Measurements from ENCODE around the gene PPTC7.
"Not testable (repeated sequence)": the region's sequence is repeated elsewhere in the genome, so short reads cannot be mapped to it uniquely, and the experiment has no call there.

The PPTC7 gene

DNA sequence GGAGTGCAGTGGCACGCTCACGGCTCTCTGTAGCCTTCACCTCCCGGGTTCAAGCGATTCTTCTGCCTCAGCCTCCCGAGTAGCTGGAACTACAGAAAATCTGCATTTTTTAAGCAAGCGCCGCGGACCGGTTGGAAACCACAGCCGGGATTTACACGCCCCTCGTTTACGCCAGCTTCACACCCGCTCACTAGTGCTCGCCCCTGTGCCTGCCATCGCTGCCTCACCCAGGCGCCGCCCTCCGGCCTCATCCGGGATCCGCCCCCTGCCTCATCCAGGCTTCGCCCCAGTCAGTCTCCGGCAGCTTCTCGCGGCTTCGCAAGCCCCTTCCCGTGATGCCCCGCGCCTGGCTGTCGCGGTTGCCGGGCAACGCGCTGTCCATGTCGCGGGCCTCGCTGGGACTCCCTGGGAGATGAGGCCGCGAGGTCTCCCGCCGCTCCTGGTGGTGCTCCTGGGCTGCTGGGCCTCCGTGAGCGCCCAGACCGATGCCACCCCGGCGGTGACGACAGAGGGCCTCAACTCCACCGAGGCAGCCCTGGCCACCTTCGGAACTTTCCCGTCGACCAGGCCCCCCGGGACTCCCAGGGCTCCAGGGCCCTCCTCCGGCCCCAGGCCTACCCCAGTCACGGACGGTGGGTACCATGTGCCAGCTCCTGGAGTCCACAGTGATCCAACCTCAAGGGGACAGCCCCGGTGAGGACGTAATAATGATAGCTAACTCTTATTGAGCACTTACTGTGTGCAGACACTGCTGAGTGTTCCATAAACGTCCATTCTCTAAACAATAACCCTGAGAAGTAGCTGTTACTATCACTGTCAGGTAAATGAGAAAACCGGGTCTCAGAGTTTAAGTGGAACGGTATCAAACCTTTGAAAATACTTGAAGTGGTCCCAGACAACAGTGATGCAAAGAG, 30.9 kb upstream of the PPTC7 start, which contains the start of gene TCTN1:
TCTN1 (plus strand) TSS at position 359 of the 914 bp plus-strand sequence; CDS start at position 413, 54 bp downstream.
- peaks cover 0 to 4% (median 0%) of the 10 kb centered on the region in 4 experiments for H3K36me3 ChIP-seq (ENCODE audit: control insufficient read depth in 4 of 4, insufficient read depth in 4 of 4, low read length in 3 of 4)
- DNase-seq = peak; percentile 92 to 96 (median 95)
- POLR2A ChIA-PET = interaction anchor here (0.6 to 0.8 kb wide), 3 partner anchors 11 to 615 kb away, joined by 3 to 5 read pairs (median 4); partner anchors contain the start of gene ANKRD13A
- H3K27me3 ChIP-seq (replicated peaks in 2 of 5; ENCODE audit: control insufficient read depth in 4 of 5, insufficient read depth in 5 of 5, low read length in 4 of 5) = no peaks in the 10 kb centered on the region
- peak within 1 kb of the TSS; percentile 35 to 86 (median 72) for H3K4me3 ChIP-seq (ENCODE audit: control insufficient read depth in 1 of 7, extremely low read depth in 1 of 7, insufficient read depth in 4 of 7, low read depth in 2 of 7, low read length in 6 of 7)
- H3K27ac ChIP-seq (ENCODE audit: insufficient read depth in 1 of 2, low read depth in 1 of 2, low read length in 2 of 2, poor library complexity in 1 of 2, severe bottlenecking in 2 of 2) = peak within 1 kb of the TSS; percentile 69 to 86
- WGBS (ENCODE audit: insufficient coverage) = 3% methylated on average over 53 of the region's 60 CpGs
- peaks cover 0 to 13% (median 8%) of the 10 kb centered on the region in 4 experiments for H3K4me1 ChIP-seq (ENCODE audit: control extremely low read depth in 1 of 4, control insufficient read depth in 4 of 4, insufficient read depth in 4 of 4, low read length in 3 of 4)
- CTCF ChIA-PET = interaction anchor here (0.8 to 5.7 kb wide), 5 partner anchors 9 to 91 kb away, joined by 3 to 36 read pairs (median 4); no protein-coding TSS in a partner anchor
- H3K9me3 ChIP-seq (ENCODE audit: control extremely low read depth in 1 of 5, control insufficient read depth in 4 of 5, insufficient read depth in 2 of 5, low read depth in 1 of 5, low read length in 4 of 5) = no peaks in the 10 kb centered on the region

DNA sequence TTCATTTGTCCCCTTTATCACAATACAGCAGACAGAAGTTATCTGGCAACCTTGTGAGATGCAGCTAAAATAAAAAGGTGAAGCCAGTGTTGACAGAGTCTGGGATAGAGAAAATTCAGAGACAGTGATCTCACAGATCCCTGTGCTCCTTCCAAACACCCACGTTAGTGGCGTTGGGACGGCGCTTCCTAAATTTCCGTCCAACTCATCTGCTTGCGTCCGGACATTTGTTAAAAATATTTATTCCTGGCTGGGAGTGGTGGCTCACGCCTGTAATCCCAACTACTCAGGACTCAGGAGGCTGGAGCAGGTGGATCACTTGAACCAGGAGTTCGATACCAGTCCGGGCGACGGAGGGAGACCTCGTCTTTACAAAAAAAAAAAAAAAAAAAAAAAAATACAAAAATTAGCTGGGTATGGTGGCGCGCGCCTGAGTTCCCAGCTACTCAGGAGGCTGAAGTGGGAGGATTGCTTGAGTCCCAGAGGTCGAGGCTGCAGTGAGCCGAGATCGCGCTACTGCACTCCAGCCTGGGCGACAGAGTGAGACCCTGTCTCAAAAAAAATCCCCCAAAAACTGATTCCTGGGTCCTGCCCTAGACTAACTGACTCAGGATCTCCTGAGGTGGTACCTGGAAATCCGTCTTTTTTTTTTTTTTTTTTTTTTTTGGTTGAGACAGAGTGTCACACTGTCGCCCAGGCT, 30.1 kb upstream of the PPTC7 start:
- POLR2A ChIA-PET = interaction anchor here (0.6 to 0.8 kb wide), 2 partner anchors 36 to 614 kb away, joined by 3 to 4 read pairs; partner anchors contain the start of gene ANKRD13A
- Histone ChIP-seq H3K4me1 (ENCODE audit: control extremely low read depth in 1 of 4, control insufficient read depth in 4 of 4, insufficient read depth in 4 of 4, low read length in 3 of 4) (peaks cover 0 to 13% (median 8%) of the 10 kb centered on the region in 4 experiments), H3K27ac (ENCODE audit: insufficient read depth in 1 of 2, low read depth in 1 of 2, low read length in 2 of 2, poor library complexity in 1 of 2, severe bottlenecking in 2 of 2) (peak overlapping the region in 1 of 2 experiments; percentile 86), H3K36me3 (ENCODE audit: control insufficient read depth in 4 of 4, insufficient read depth in 4 of 4, low read length in 3 of 4) (peaks cover 0 to 4% (median 0%) of the 10 kb centered on the region in 4 experiments), H3K4me3 (ENCODE audit: control insufficient read depth in 1 of 7, extremely low read depth in 1 of 7, insufficient read depth in 4 of 7, low read depth in 2 of 7, low read length in 6 of 7) (peak overlapping the region; percentile 35 to 86 (median 72)), H3K9me3 (ENCODE audit: control extremely low read depth in 1 of 5, control insufficient read depth in 4 of 5, insufficient read depth in 2 of 5, low read depth in 1 of 5, low read length in 4 of 5) (no peaks in the 10 kb centered on the region), H3K27me3 (replicated peaks in 2 of 5; ENCODE audit: control insufficient read depth in 4 of 5, insufficient read depth in 5 of 5, low read length in 4 of 5) (no peaks in the 10 kb centered on the region)
- CTCF ChIA-PET = interaction anchor here (0.8 to 5.7 kb wide), 3 partner anchors 8 to 48 kb away, joined by 3 to 36 read pairs (median 4); no protein-coding TSS in a partner anchor
- 97% methylated on average over 12 of the region's 23 CpGs for WGBS (ENCODE audit: insufficient coverage)
- no peak for DNase-seq

DNA sequence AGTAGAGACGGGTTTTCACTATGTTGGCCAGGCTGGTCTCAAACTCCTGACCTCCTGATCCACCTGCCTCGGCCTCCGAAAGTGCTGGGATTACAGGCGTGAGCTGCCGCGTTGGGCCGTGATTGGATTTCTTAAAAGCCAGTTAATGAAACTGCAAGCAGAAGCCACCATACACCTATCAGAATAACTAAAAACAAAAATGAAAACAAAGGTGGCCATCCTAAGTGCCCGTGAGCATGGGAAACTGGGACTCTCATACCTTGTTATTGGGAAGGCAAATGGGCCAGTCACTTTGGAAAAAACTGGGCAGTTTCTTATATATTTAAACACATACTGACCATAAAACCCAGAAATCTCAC, 23.1 kb upstream of the PPTC7 start:
- 88% methylated on average over 8 of the region's 8 CpGs for WGBS (ENCODE audit: insufficient coverage)
- peak overlapping the region; percentile 89 to 92 for H3K27ac ChIP-seq (ENCODE audit: insufficient read depth in 1 of 2, low read depth in 1 of 2, low read length in 2 of 2, poor library complexity in 1 of 2, severe bottlenecking in 2 of 2)
- no peaks in the 10 kb centered on the region for H3K9me3 ChIP-seq (ENCODE audit: control extremely low read depth in 1 of 5, control insufficient read depth in 4 of 5, insufficient read depth in 2 of 5, low read depth in 1 of 5, low read length in 4 of 5)
- peaks cover 2 to 12% (median 8%) of the 10 kb centered on the region in 4 experiments for H3K4me1 ChIP-seq (ENCODE audit: control extremely low read depth in 1 of 4, control insufficient read depth in 4 of 4, insufficient read depth in 4 of 4, low read length in 3 of 4)
- POLR2A ChIA-PET = interaction anchor here (0.6 to 1.0 kb wide), 2 partner anchors 104 to 222 kb away, joined by 3 read pairs; partner anchors contain the start of gene RAD9B
- H3K36me3 ChIP-seq (ENCODE audit: control insufficient read depth in 4 of 4, insufficient read depth in 4 of 4, low read length in 3 of 4) = no peaks in the 10 kb centered on the region
- CTCF ChIA-PET = interaction anchor here (0.8 to 9.1 kb wide), 4 partner anchors 44 to 156 kb away, joined by 4 to 280 read pairs (median 122); partner anchors contain the start of gene ARPC3
- peak overlapping the region in 6 of 7 experiments; percentile 13 to 85 (median 62) for H3K4me3 ChIP-seq (ENCODE audit: control insufficient read depth in 1 of 7, extremely low read depth in 1 of 7, insufficient read depth in 4 of 7, low read depth in 2 of 7, low read length in 6 of 7)
- no peaks in the 10 kb centered on the region for H3K27me3 ChIP-seq (replicated peaks in 2 of 5; ENCODE audit: control insufficient read depth in 4 of 5, insufficient read depth in 5 of 5, low read length in 4 of 5)
- no peak for DNase-seq

DNA sequence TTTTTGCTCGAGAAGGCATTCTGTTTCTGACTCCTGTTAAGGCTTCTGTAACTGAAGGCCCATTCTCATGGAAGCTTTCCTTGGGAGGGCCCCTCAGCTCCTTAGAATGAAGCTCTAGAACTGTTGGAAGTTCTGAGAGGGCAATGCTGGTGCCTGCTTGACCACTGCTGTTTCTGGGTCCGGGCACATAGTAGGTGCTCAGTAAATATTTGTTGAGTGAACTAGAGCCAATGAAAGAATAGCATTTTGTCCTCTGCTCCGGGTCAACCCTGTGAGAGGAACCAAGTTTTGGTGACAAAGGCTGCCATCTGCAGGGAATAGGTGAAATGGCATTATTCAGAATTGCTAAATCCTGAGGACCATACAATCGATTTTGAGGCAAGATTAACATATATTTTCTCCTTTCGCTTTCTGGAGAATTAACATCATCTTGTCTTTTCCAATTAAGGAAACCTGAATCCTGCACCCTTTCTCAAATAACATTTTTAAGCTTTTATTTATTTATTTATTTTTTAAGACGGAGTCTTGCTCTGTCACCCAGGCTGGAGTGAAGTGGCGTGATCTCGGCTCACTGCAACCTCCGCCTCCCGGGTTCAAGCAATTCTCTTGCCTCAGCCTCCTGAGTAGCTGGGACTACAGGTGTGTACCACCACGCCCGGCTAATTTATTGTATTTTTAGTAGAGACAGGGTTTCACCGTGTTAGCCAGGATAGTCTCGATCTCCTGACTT, 19.1 kb upstream of the PPTC7 start:
- H3K27ac ChIP-seq (ENCODE audit: insufficient read depth in 1 of 2, low read depth in 1 of 2, low read length in 2 of 2, poor library complexity in 1 of 2, severe bottlenecking in 2 of 2); H3K9me3 ChIP-seq (ENCODE audit: control extremely low read depth in 1 of 5, control insufficient read depth in 4 of 5, insufficient read depth in 2 of 5, low read depth in 1 of 5, low read length in 4 of 5); H3K27me3 ChIP-seq (replicated peaks in 2 of 5; ENCODE audit: control insufficient read depth in 4 of 5, insufficient read depth in 5 of 5, low read length in 4 of 5); H3K36me3 ChIP-seq (ENCODE audit: control insufficient read depth in 4 of 4, insufficient read depth in 4 of 4, low read length in 3 of 4); H3K4me3 ChIP-seq (ENCODE audit: control insufficient read depth in 1 of 7, extremely low read depth in 1 of 7, insufficient read depth in 4 of 7, low read depth in 2 of 7, low read length in 6 of 7): not testable (repeated sequence)
- DNase-seq = peak; percentile 63 to 74 (median 73)
- POLR2A ChIA-PET = interaction anchor here (0.6 to 0.9 kb wide), 3 partner anchors 47 to 153 kb away, joined by 3 to 4 read pairs (median 3); no protein-coding TSS in a partner anchor
- CTCF ChIA-PET = interaction anchor here (0.9 to 9.6 kb wide), 26 partner anchors 10 to 291 kb away, joined by 3 to 280 read pairs (median 10); partner anchors contain the start of genes ARPC3, FAM216A, GPN3 and TCTN1
- WGBS (ENCODE audit: insufficient coverage) = 65% methylated on average over 13 of the region's 14 CpGs
- H3K4me1 ChIP-seq (ENCODE audit: control extremely low read depth in 1 of 4, control insufficient read depth in 4 of 4, insufficient read depth in 4 of 4, low read length in 3 of 4) = peaks cover 5 to 20% (median 15%) of the 10 kb centered on the region in 4 experiments

DNA sequence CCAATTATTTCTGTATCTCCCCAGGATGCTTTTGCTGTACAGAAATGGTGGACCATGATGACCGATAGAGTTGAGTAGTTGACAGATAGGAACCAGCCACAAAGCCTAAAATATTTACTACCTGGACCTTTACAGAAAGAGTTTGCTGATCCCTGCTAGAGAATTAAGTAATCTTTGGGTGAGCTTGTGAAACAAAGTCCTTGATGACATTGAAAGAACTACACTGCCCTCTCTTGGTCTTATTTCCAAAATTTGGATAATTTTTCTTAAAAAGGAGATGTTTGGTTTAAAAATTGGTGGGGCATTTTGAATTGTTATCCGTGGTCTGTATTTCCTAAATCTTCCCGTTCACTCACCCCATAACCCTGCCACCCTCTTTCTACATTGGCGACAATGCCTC, 17.1 kb upstream of the PPTC7 start:
- Histone ChIP-seq H3K27ac (ENCODE audit: insufficient read depth in 1 of 2, low read depth in 1 of 2, low read length in 2 of 2, poor library complexity in 1 of 2, severe bottlenecking in 2 of 2) (no peak overlapping the region), H3K9me3 (ENCODE audit: control extremely low read depth in 1 of 5, control insufficient read depth in 4 of 5, insufficient read depth in 2 of 5, low read depth in 1 of 5, low read length in 4 of 5) (no peaks in the 10 kb centered on the region), H3K36me3 (ENCODE audit: control insufficient read depth in 4 of 4, insufficient read depth in 4 of 4, low read length in 3 of 4) (no peaks in the 10 kb centered on the region), H3K27me3 (replicated peaks in 2 of 5; ENCODE audit: control insufficient read depth in 4 of 5, insufficient read depth in 5 of 5, low read length in 4 of 5) (no peaks in the 10 kb centered on the region), H3K4me1 (ENCODE audit: control extremely low read depth in 1 of 4, control insufficient read depth in 4 of 4, insufficient read depth in 4 of 4, low read length in 3 of 4) (peaks cover 2 to 13% (median 11%) of the 10 kb centered on the region in 4 experiments), H3K4me3 (ENCODE audit: control insufficient read depth in 1 of 7, extremely low read depth in 1 of 7, insufficient read depth in 4 of 7, low read depth in 2 of 7, low read length in 6 of 7) (no peak overlapping the region)
- peak; percentile 70 to 81 (median 74) for DNase-seq
- CTCF ChIA-PET = interaction anchor here (0.6 to 9.6 kb wide), 26 partner anchors 8 to 520 kb away, joined by 3 to 280 read pairs (median 10); partner anchors contain the start of genes ARPC3, FAM216A, GPN3 and TCTN1
- WGBS (ENCODE audit: insufficient coverage) = no CpG with 5 or more reads among the region's 4 CpGs
- POLR2A ChIA-PET = interaction anchor here (0.6 to 1.0 kb wide), 2 partner anchors 19 to 150 kb away, joined by 3 read pairs; no protein-coding TSS in a partner anchor

DNA sequence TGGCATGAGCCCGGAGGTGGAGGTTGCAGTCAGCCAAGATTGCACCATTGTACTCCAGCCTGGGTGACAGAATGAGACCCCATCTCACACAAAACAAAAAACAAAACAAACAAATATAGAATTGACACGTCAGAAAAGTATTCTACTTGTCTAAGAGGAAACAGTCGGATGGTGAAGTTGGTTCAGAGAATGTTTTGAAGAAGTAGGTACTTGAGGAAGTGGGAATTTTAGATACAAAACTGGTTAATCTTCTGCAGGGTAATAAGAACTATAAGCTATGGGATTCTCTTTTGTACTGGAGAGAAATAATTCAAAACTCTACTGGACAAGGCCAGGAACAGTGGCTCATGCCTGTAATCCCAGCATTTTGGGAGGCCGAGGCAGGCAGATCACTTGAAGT, 16.2 kb upstream of the PPTC7 start:
- WGBS (ENCODE audit: insufficient coverage) = 17% methylated on average over 1 of the region's 4 CpGs
- H3K4me1 ChIP-seq (ENCODE audit: control extremely low read depth in 1 of 4, control insufficient read depth in 4 of 4, insufficient read depth in 4 of 4, low read length in 3 of 4) = peaks cover 0 to 9% (median 8%) of the 10 kb centered on the region in 4 experiments
- no peaks in the 10 kb centered on the region for H3K36me3 ChIP-seq (ENCODE audit: control insufficient read depth in 4 of 4, insufficient read depth in 4 of 4, low read length in 3 of 4)
- ChIA-PET POLR2A (interaction anchor here (0.6 kb wide), 1 partner anchor 150 kb away, joined by 3 read pairs; no protein-coding TSS in a partner anchor), CTCF (interaction anchor here (0.6 to 9.6 kb wide), 17 partner anchors 13 to 508 kb away, joined by 3 to 280 read pairs (median 33); partner anchors contain the start of genes ARPC3, FAM216A, GPN3 and TCTN1)
- peak in 2 of 3 donors; percentile 33 to 35 for DNase-seq
- no peaks in the 10 kb centered on the region for H3K27me3 ChIP-seq (replicated peaks in 2 of 5; ENCODE audit: control insufficient read depth in 4 of 5, insufficient read depth in 5 of 5, low read length in 4 of 5)
- no peaks in the 10 kb centered on the region for H3K9me3 ChIP-seq (ENCODE audit: control extremely low read depth in 1 of 5, control insufficient read depth in 4 of 5, insufficient read depth in 2 of 5, low read depth in 1 of 5, low read length in 4 of 5)
- no peak overlapping the region for H3K4me3 ChIP-seq (ENCODE audit: control insufficient read depth in 1 of 7, extremely low read depth in 1 of 7, insufficient read depth in 4 of 7, low read depth in 2 of 7, low read length in 6 of 7)
- no peak overlapping the region for H3K27ac ChIP-seq (ENCODE audit: insufficient read depth in 1 of 2, low read depth in 1 of 2, low read length in 2 of 2, poor library complexity in 1 of 2, severe bottlenecking in 2 of 2)
